ENCODE measurements around the gene TTLL9.

TTLL9 gene

GRCh38 chr20:31869942-31870725 is at the start of gene TTLL9, which contains the start of gene DUSP15:
Gene TTLL9, plus strand, starts transcription at chr20:31870634. Its CDS starts 493 bp downstream, at chr20:31871127.
Gene DUSP15, minus strand, starts transcription at chr20:31870527. Its CDS starts 190 bp downstream, at chr20:31870337.
- no peak within 1 kb of the TSS for H3K27ac ChIP-seq
- no peak for TF ChIP-seq CTCF (conservative IDR thresholded peaks at IDR 0.05)

DNA sequence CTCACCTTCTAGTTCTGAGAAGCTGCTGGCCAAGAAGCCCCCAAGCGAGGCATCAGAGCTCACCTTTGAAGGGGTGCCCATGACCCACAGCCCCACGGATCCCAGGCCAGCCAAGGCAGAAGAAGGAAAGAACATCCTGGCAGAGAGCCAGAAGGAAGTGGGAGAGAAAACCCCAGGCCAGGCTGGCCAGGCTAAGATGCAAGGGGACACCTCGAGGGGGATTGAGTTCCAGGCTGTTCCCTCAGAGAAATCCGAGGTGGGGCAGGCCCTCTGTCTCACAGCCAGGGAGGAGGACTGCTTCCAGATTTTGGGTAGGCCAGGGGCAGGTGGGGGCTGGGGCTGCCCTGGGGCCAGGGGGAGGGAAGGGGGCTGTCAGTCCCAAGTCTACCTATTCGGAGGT is 49.0 kb upstream of the TTLL9 start:
- TF ChIP-seq ZFX (IDR thresholded peaks at IDR 0.05) (no peak), CTCF (conservative IDR thresholded peaks at IDR 0.05) (no peak)
- no peak overlapping the region for H3K27ac ChIP-seq

- no peak overlapping the region for H3K27ac ChIP-seq
- TF ChIP-seq CTCF (conservative IDR thresholded peaks at IDR 0.05) (peak; percentile 98), ZFX (IDR thresholded peaks at IDR 0.05) (no peak)
Observed at GRCh38 chr20:31822421-31823330, 47.8 kb upstream of the TTLL9 start.

- no peak overlapping the region for H3K27ac ChIP-seq
- no peak for TF ChIP-seq ZFX (IDR thresholded peaks at IDR 0.05)
- TF ChIP-seq CTCF (conservative IDR thresholded peaks at IDR 0.05): no peak
Observed at GRCh38 chr20:31823360-31824124, 46.9 kb upstream of the TTLL9 start.

GRCh38 chr20:31824125-31824485 is 46.3 kb upstream of the TTLL9 start:
- no peak for TF ChIP-seq CTCF (conservative IDR thresholded peaks at IDR 0.05)
- TF ChIP-seq ZFX (IDR thresholded peaks at IDR 0.05): no peak
- H3K27ac ChIP-seq: no peak overlapping the region

DNA sequence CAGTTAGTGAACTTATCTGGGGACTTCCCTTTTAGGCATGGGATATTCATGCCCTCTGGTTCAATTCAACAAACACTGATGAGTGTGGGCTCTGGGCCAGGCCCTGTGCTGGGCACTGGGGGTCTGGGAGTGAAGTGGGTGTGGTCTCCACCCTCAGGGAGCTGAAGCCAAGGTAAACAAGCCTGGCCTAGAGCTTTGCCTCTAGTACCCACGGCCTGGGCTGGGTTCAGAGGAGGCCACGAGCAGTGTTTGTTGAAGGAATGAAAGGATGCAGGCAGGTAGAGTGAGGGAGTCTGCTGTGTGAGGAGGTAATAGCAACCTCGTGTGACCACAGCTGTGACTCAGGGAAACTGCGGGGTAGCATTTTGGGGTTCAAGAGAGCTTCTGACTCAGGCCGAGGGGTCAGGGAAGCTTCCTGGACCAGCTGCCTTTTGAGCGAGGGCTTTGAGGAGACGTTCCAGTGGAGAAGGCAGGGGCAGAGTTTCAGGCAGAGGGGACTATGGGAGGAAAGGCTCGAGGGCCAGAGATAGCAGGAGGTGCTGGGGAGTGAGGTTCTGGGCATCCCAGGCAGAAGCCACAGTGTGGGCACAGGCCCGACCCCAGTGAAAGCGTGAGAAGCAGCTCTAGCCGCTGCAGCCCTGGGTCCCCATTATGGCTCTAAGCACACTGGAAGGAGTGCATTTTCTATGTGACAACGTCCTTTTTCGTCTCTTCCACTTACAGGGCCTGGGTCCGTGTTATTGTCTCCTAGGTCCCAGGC is 45.7 kb upstream of the TTLL9 start:
- TF ChIP-seq CTCF (conservative IDR thresholded peaks at IDR 0.05) (no peak), ZFX (IDR thresholded peaks at IDR 0.05) (no peak)
- H3K27ac ChIP-seq: no peak overlapping the region
